Measurements from ENCODE around the gene SLC12A6. TPM values are rescaled to one million over a fixed set of nuclear protein-coding genes. Genes with fewer than 3 reads are reported as not detected.
A peak's percentile ranks its signal among the peaks of the same experiment; 100 is the strongest.

The SLC12A6 gene
- total RNA-seq, 3 donors from 2014 or later: 22.3 to 28.8 (median 25.8) TPM

DNA sequence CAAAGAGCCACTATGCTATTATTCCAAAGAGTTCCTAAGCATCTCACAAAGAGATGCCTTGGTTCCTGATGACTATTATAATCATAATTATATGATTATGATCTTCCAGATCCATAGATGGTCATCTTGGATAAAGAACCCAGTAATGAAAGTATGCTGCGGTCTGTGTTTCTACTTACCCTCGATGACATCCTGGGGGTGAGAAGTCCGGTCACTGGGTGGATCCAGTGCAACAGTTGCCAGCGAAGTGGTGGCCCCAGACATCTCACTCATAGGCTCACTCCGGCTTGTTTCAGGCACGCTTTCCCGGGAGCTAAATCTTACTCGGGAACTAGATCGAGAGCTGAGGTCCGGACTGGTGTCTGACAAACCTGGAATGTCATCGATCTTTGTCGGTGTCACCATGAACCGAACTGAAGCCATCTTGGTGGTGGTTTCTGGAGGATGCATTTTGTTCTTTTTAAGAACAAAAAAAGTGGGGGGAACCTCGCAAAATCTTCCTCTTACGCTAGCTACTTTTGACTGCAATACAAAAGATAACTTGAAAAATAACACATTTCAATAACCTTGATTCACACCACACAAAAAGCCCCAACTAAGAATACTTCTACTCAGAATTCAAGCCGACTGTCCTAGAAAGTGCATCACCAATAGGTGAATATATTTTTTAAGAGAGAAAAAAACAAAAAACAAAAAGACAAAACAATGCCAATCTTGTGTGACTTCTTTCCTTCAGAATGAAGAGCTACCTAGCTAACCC lies 1.2 kb downstream of the SLC12A6 start:
- intact Hi-C loops (cut with DNase I; ENCODE audit: low total_unique reads): loop anchor here (10.0 kb wide), 1 partner anchor 1418 kb away; no protein-coding TSS in a partner anchor

DNA sequence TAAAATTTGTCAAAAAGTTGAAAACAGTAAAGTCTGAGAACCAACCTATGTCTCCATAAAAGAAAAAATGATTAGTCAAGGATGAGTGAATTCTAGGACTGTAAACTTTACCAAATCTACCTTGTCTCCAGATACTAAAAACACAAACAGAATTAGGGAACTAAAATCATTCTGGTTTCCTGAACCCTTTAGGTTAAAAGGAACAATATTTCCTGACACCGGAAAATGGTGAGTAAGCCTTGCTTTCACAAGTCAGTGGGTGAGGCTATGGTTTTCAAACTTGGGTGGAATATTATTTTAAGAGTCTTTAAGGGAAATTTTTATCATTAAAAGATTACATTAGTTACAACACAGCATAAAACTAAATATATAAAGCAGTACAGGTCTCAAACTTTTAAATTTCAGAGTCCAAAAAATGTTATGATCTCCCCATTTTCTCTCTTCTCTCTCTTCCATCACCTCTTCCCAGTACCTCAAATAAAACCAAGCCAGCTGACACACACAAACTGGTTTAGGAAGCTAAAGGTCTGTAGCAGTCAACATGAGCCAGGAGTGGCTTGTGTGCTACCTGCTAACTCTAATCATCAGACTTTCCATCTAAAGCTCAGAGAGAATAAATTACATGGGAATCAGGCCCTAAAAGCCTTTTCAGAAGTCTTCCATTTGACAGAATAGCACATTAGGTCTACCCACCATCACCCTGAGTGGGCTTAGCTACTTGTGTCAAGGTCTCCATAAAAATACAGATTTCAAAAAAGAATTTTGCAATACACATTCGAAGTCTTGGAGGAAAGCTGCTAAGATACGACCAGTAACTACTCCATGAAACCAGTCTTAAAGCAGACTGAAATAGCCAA lies 2.2 kb downstream of the SLC12A6 start:
- TF ChIP-seq, protein P1, sequence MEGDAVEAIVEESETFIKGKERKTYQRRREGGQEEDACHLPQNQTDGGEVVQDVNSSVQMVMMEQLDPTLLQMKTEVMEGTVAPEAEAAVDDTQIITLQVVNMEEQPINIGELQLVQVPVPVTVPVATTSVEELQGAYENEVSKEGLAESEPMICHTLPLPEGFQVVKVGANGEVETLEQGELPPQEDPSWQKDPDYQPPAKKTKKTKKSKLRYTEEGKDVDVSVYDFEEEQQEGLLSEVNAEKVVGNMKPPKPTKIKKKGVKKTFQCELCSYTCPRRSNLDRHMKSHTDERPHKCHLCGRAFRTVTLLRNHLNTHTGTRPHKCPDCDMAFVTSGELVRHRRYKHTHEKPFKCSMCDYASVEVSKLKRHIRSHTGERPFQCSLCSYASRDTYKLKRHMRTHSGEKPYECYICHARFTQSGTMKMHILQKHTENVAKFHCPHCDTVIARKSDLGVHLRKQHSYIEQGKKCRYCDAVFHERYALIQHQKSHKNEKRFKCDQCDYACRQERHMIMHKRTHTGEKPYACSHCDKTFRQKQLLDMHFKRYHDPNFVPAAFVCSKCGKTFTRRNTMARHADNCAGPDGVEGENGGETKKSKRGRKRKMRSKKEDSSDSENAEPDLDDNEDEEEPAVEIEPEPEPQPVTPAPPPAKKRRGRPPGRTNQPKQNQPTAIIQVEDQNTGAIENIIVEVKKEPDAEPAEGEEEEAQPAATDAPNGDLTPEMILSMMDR (IDR thresholded peaks at IDR 0.05): no peak
- TF ChIP-seq POLR2A (IDR thresholded peaks at IDR 0.05) (no peak), POLR2AphosphoS5 (IDR thresholded peaks at IDR 0.05) (no peak)
- Histone ChIP-seq H3K27me3 (no peaks in the 10 kb centered on the region), H3K4me1 (no peaks in the 10 kb centered on the region), H3K27ac (peak overlapping the region in 1 of 2 donors; percentile 57), H3K9me3 (no peaks in the 10 kb centered on the region), H3K36me3 (no peaks in the 10 kb centered on the region), H3K4me3 (peak overlapping the region in 1 of 3 donors; percentile 20)
- intact Hi-C loops (cut with DNase I; ENCODE audit: low total_unique reads): loop anchor here (10.0 kb wide), 1 partner anchor 1419 kb away; no protein-coding TSS in a partner anchor
- DNase-seq (ENCODE audit: low spot score in 2 of 2): no peak

More for the DNA sequence above, 1.2 kb downstream of the SLC12A6 start:
- Histone ChIP-seq H3K9me3 (no peaks in the 10 kb centered on the region), H3K36me3 (no peaks in the 10 kb centered on the region), H3K27ac (peak overlapping the region; percentile 86 to 87), H3K27me3 (no peaks in the 10 kb centered on the region), H3K4me3 (peak overlapping the region; percentile 91 to 94 (median 94)), H3K4me1 (no peaks in the 10 kb centered on the region)
- no peak for DNase-seq (ENCODE audit: low spot score in 2 of 2)
- TF ChIP-seq POLR2A (IDR thresholded peaks at IDR 0.05): no peak
- TF ChIP-seq, protein P1 (IDR thresholded peaks at IDR 0.05): no peak
- no peak for TF ChIP-seq POLR2AphosphoS5 (IDR thresholded peaks at IDR 0.05)

DNA sequence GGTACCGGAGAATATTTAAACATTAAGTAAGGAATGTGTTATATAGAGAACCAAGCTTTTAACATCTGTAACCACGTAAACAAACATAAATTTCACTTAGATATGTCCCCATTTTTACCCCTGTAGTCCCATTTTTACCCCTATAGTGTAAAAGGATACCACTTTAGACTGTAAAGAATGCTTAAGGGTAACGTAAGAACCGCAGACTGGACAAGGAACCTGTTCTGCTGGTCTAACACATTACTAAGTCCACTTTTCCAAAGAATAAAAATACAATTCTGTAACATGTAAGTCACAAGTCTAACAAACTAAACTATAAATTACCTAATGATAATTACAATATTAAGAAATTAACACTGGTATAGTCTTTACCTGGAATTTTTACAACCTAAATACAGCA lies 2.9 kb downstream of the SLC12A6 start:
- TF ChIP-seq, protein P1 (IDR thresholded peaks at IDR 0.05): no peak
- TF ChIP-seq POLR2AphosphoS5 (IDR thresholded peaks at IDR 0.05) (no peak), POLR2A (IDR thresholded peaks at IDR 0.05) (no peak)
- no peak for DNase-seq (ENCODE audit: low spot score in 2 of 2)
- H3K27me3 ChIP-seq: no peaks in the 10 kb centered on the region

DNA sequence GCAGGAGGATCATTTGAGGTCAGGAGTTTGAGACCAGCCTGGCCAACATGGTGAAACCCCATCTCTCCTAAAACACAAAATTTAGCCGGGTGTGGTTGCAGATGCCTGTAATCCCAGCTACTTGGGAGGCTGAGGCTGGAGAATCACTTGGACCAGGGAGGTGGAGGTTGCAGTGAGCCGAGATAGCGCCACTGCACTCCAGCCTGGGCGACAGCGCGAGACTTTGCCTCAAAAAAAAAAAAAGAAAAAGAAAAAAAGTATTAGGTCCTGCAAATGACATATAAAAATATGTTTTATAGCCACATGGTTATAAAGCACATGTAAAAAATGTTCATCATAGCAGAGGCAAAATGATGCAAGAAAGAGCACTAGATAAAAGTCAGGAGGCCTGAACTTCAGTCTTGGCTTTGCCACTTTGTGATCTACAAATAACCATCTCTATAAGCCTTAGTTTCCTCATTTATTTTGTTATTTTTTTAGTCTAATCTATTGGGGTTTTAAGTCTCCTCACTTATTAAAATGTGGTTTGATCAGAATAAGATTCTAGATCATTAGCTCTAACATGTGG lies 4.9 kb downstream of the SLC12A6 start:
- no peaks in the 10 kb centered on the region for H3K36me3 ChIP-seq
- H3K4me3 ChIP-seq: no peak overlapping the region
- TF ChIP-seq POLR2AphosphoS5 (IDR thresholded peaks at IDR 0.05): no peak
- no peak for TF ChIP-seq POLR2A (IDR thresholded peaks at IDR 0.05)
- TF ChIP-seq, protein P1 (IDR thresholded peaks at IDR 0.05): no peak
- no peak for DNase-seq (ENCODE audit: low spot score in 2 of 2)
- no peak overlapping the region for H3K27ac ChIP-seq
- no peaks in the 10 kb centered on the region for H3K4me1 ChIP-seq
- intact Hi-C loops (cut with DNase I; ENCODE audit: low total_unique reads): loop anchor here (10.0 kb wide), 1 partner anchor 1422 kb away; no protein-coding TSS in a partner anchor
- no peaks in the 10 kb centered on the region for H3K9me3 ChIP-seq
- no peaks in the 10 kb centered on the region for H3K27me3 ChIP-seq

More for the DNA sequence above, 2.9 kb downstream of the SLC12A6 start:
- Histone ChIP-seq H3K36me3 (no peaks in the 10 kb centered on the region), H3K9me3 (no peaks in the 10 kb centered on the region), H3K4me3 (peak overlapping the region in 1 of 3 donors; percentile 24), H3K27ac (no peak overlapping the region), H3K4me1 (no peaks in the 10 kb centered on the region)
- intact Hi-C loops (cut with DNase I; ENCODE audit: low total_unique reads): loop anchor here (10.0 kb wide), 1 partner anchor 1420 kb away; no protein-coding TSS in a partner anchor
